ENCODE results near the gene TLR10. TPM values are rescaled to one million over a fixed set of nuclear protein-coding genes. Genes with fewer than 3 reads are reported as not detected.
A peak's percentile ranks its signal among the peaks of the same experiment; 100 is the strongest.

TLR10 gene
- total and polyA plus RNA-seq, 10 donors, result 29.6 to 81.4 (median 50.9) TPM

- no peak overlapping the region for H3K4me3 ChIP-seq
- H3K36me3 ChIP-seq, result peaks cover 0 to 26% (median 4%) of the 10 kb centered on the region in 6 donors
- TF ChIP-seq POLR2A (IDR thresholded peaks at IDR 0.05) (no peak), POLR2AphosphoS5 (IDR thresholded peaks at IDR 0.05) (no peak), CTCF (IDR thresholded peaks at IDR 0.05 in 8 of 11, conservative IDR thresholded peaks at IDR 0.05 in 3 of 11) (no peak)
- peaks cover 3 to 54% (median 25%) of the 10 kb centered on the region in 6 donors for H3K4me1 ChIP-seq
- 68 to 84% (median 78%) methylated on average over 4 of the region's 4 CpGs for WGBS, 5 donors
- peak overlapping the region in 4 of 8 donors; percentile 6 to 46 (median 16) for H3K27ac ChIP-seq
- peaks cover 0 to 22% (median 11%) of the 10 kb centered on the region in 8 donors for H3K9me3 ChIP-seq
- intact Hi-C loops (cut with DNase I; ENCODE audit: low total_unique reads), result no loop called here
- H3K27me3 ChIP-seq (replicated peaks in 1 of 7), result no peaks in the 10 kb centered on the region
- DNase-seq, result no peak
Observed at GRCh38 chr4:38820329-38821061, 37.7 kb upstream of the TLR10 start.

- peaks cover 0 to 18% (median 4%) of the 10 kb centered on the region in 6 donors for H3K36me3 ChIP-seq
- intact Hi-C loops (cut with DNase I; ENCODE audit: low total_unique reads), result no loop called here
Observed at GRCh38 chr4:38819569-38819968, 36.8 kb upstream of the TLR10 start.

GRCh38 chr4:38818441-38818976, 35.7 kb upstream of the TLR10 start:
- TF ChIP-seq POLR2A (IDR thresholded peaks at IDR 0.05), result no peak
- TF ChIP-seq POLR2AphosphoS5 (IDR thresholded peaks at IDR 0.05), result no peak
- no peak for TF ChIP-seq CTCF (IDR thresholded peaks at IDR 0.05 in 8 of 11, conservative IDR thresholded peaks at IDR 0.05 in 3 of 11)

More at GRCh38 chr4:38819569-38819968, 36.8 kb upstream of the TLR10 start:
- 42 to 59% (median 51%) methylated on average over 3 of the region's 3 CpGs for WGBS, 5 donors
- Histone ChIP-seq H3K4me1 (peaks cover 3 to 64% (median 30%) of the 10 kb centered on the region in 6 donors), H3K9me3 (peaks cover 0 to 31% (median 17%) of the 10 kb centered on the region in 8 donors), H3K27ac (peak overlapping the region in 3 of 8 donors; percentile 8 to 46 (median 9)), H3K27me3 (replicated peaks in 1 of 7) (no peaks in the 10 kb centered on the region), H3K4me3 (no peak overlapping the region)
- DNase-seq, result no peak
- TF ChIP-seq CTCF (IDR thresholded peaks at IDR 0.05 in 8 of 11, conservative IDR thresholded peaks at IDR 0.05 in 3 of 11) (no peak), POLR2A (IDR thresholded peaks at IDR 0.05) (no peak), POLR2AphosphoS5 (IDR thresholded peaks at IDR 0.05) (no peak)

More at GRCh38 chr4:38818441-38818976, 35.7 kb upstream of the TLR10 start:
- Histone ChIP-seq H3K27me3 (replicated peaks in 1 of 7) (no peaks in the 10 kb centered on the region), H3K4me3 (no peak overlapping the region), H3K9me3 (peaks cover 0 to 28% (median 21%) of the 10 kb centered on the region in 8 donors), H3K27ac (peak overlapping the region in 4 of 8 donors; percentile 9 to 53 (median 42)), H3K4me1 (peaks cover 3 to 73% (median 33%) of the 10 kb centered on the region in 6 donors), H3K36me3 (peaks cover 0 to 11% (median 0%) of the 10 kb centered on the region in 6 donors)
- 67 to 77% (median 75%) methylated on average over 5 of the region's 5 CpGs for WGBS, 5 donors
- no peak for DNase-seq
- intact Hi-C loops (cut with DNase I; ENCODE audit: low total_unique reads), result no loop called here
